GM12891 (cell line): Measurements from ENCODE around the gene OLIG1.

ENCODE experiments used
- POLR2A ChIP-seq: IDR thresholded peaks from 2 replicates; pipeline ENCODE4 v1.6.1; 2011; ENCODE audit warnings: low read depth, low read length, control low read depth
- POLR2AphosphoS5 ChIP-seq: IDR thresholded peaks from 2 replicates; pipeline ENCODE4 v1.6.1; 2011; ENCODE audit warnings: low read depth, low read length, control low read depth
- POU2F2 ChIP-seq: IDR thresholded peaks from 2 replicates; pipeline ENCODE4 v1.6.1; 2011; ENCODE audit warnings: low read depth, mild to moderate bottlenecking, control low read depth, low read length, moderate library complexity

- TF ChIP-seq POLR2AphosphoS5 = no peak
- no peak for TF ChIP-seq POLR2A
- TF ChIP-seq POU2F2 = no peak
These were observed 33.3 kb upstream of the OLIG1 start for GRCh38 chr21:33036430-33037162.
